ENCODE data around the gene NHS.

DNA sequence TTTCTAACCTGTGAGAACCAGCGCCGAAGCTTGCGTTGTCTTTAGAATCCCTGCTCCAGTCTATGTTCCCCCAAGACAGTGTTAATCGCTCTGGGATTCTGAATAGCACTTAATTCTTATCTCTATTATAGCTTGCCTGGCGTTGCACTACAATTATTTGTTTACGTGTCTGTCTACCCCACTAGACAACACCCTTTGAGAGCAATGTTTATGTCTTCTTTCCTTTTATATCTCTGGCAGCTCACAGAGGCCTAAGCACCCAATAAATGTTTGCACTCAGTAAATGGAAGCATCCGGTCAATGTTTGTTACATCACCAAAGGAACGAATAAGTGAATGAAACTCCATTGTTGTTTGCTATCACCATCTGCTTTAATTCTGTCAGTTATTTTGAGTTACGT lies 4.8 kb upstream of the NHS start:
- TF ChIP-seq, protein P1, sequence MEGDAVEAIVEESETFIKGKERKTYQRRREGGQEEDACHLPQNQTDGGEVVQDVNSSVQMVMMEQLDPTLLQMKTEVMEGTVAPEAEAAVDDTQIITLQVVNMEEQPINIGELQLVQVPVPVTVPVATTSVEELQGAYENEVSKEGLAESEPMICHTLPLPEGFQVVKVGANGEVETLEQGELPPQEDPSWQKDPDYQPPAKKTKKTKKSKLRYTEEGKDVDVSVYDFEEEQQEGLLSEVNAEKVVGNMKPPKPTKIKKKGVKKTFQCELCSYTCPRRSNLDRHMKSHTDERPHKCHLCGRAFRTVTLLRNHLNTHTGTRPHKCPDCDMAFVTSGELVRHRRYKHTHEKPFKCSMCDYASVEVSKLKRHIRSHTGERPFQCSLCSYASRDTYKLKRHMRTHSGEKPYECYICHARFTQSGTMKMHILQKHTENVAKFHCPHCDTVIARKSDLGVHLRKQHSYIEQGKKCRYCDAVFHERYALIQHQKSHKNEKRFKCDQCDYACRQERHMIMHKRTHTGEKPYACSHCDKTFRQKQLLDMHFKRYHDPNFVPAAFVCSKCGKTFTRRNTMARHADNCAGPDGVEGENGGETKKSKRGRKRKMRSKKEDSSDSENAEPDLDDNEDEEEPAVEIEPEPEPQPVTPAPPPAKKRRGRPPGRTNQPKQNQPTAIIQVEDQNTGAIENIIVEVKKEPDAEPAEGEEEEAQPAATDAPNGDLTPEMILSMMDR (IDR thresholded peaks at IDR 0.05; ENCODE audit: low read depth, low read length, poor library complexity, severe bottlenecking) = no peak
- no peak for TF ChIP-seq EZH2phosphoT487 (IDR thresholded peaks at IDR 0.05; ENCODE audit: borderline replicate concordance, low read length)

Data from DOHH2 (cell line).